HG03196 (cell line): Measurements from ENCODE around the gene KLHL1.

Experiments
- ATAC-seq: cut with Tn5 transposase; IDR thresholded peaks from one replicate; pipeline ENCODE4 v1.9.1; 2021; ENCODE audit not compliant: unreplicated experiment

Gene KLHL1

GRCh38 chr13:69882451-69882850, 225.8 kb downstream of the KLHL1 start:
- ATAC-seq: no peak

GRCh38 chr13:69879936-69880335, 228.3 kb downstream of the KLHL1 start:
- ATAC-seq: no peak

GRCh38 chr13:69872321-69873047, 235.8 kb downstream of the KLHL1 start:
- no peak for ATAC-seq

GRCh38 chr13:69866555-69866954, 241.7 kb downstream of the KLHL1 start:
- no peak for ATAC-seq

- ATAC-seq: peak; percentile 72
Measured at GRCh38 chr13:69857183-69857821, 250.9 kb downstream of the KLHL1 start.

- no peak for ATAC-seq
Measured at GRCh38 chr13:69856331-69856730, 251.9 kb downstream of the KLHL1 start.

GRCh38 chr13:69828527-69828926, 279.7 kb downstream of the KLHL1 start:
- ATAC-seq: no peak

- ATAC-seq: no peak
Measured at GRCh38 chr13:69820180-69820579, 288.1 kb downstream of the KLHL1 start.

- ATAC-seq: no peak
Measured at GRCh38 chr13:69817333-69817869, 290.9 kb downstream of the KLHL1 start.

- ATAC-seq: no peak
Measured at GRCh38 chr13:69809152-69809551, 299.1 kb downstream of the KLHL1 start.

GRCh38 chr13:69796256-69796655, 312.0 kb downstream of the KLHL1 start:
- no peak for ATAC-seq

- no peak for ATAC-seq
Measured at GRCh38 chr13:69793783-69794453, 314.3 kb downstream of the KLHL1 start.

- no peak for ATAC-seq
Measured at GRCh38 chr13:69776937-69777336, 331.3 kb downstream of the KLHL1 start.

- ATAC-seq: no peak
Measured at GRCh38 chr13:69769608-69770007, 338.6 kb downstream of the KLHL1 start.

- no peak for ATAC-seq
Measured at GRCh38 chr13:69761581-69761980, 346.7 kb downstream of the KLHL1 start.

- no peak for ATAC-seq
Measured at GRCh38 chr13:69755101-69755500, 353.2 kb downstream of the KLHL1 start.

GRCh38 chr13:69751259-69751658, 357.0 kb downstream of the KLHL1 start:
- no peak for ATAC-seq

- no peak for ATAC-seq
Measured at GRCh38 chr13:69737129-69737935, 370.9 kb downstream of the KLHL1 start.

- ATAC-seq: no peak
Measured at GRCh38 chr13:69721631-69722030, 386.6 kb downstream of the KLHL1 start.

GRCh38 chr13:69720278-69720983, 387.8 kb downstream of the KLHL1 start:
- no peak for ATAC-seq
